Spinal cord (tissue), 10 donors: ENCODE data around the gene WDR43. TPM values are rescaled to one million over a fixed set of nuclear protein-coding genes. Genes with fewer than 3 reads are reported as not detected.

ENCODE experiments used
- DNase-seq, 6 donors: peaks; one replicate each; pipeline versions ENCODE4 v3.0.0 to v3.0.0-alpha.2; 2013 to 2015; ENCODE audit warnings: low spot score in 6 of 6, low read depth in 4 of 6
- H3K27ac ChIP-seq: one replicate; pipeline ENCODE4 v1.5.1; 2013; ENCODE audit warnings: low read depth, low read length, control low read depth
- H3K27me3 ChIP-seq: one replicate; pipeline ENCODE4 v1.6.1; 2013; ENCODE audit warnings: low read length; ENCODE audit not compliant: control insufficient read depth, insufficient read depth
- H3K36me3 ChIP-seq: one replicate; pipeline ENCODE4 v1.6.1; 2013; ENCODE audit warnings: low read length; ENCODE audit not compliant: control insufficient read depth, insufficient read depth
- H3K4me1 ChIP-seq: one replicate; pipeline ENCODE4 v1.6.1; 2013; ENCODE audit warnings: low read length; ENCODE audit not compliant: control insufficient read depth, insufficient read depth
- H3K4me3 ChIP-seq: one replicate; pipeline ENCODE4 v1.5.1; 2013; ENCODE audit warnings: low read depth, low read length, control low read depth
- H3K9me3 ChIP-seq: one replicate; pipeline ENCODE4 v1.6.1; 2013; ENCODE audit warnings: low read length; ENCODE audit not compliant: control insufficient read depth, insufficient read depth
- WGBS: methylation state at CpG from one replicate; pipeline ENCODE4 v1.1.5; 2013; ENCODE audit warnings: missing lambda C conversion rate; ENCODE audit not compliant: insufficient coverage; 5-methylcytosine and 5-hydroxymethylcytosine counted together
- polyA plus RNA-seq, 2 donors: library from polyadenylated mRNA; unstranded; fragments of 120-200 nt; gene quantifications; one replicate each; pipeline ENCODE4 v1.2.1, GENCODE V29; 2013; ENCODE audit not compliant: insufficient read length in 2 of 2
- total RNA-seq, 2 donors: library from RNA; depleted of rRNA in 1 of 2; stranded (reverse); fragments of 120-200 nt in 1 of 2; fragments of >200 nt in 1 of 2; gene quantifications; one replicate each; pipeline versions ENCODE4 v1.2.3 to v1.2.4, GENCODE V29; 2013 to 2014
- donor health status: healthy.

WDR43 gene
- total and polyA plus RNA-seq, 4 donors, result 19.7 to 42.7 (median 29.4) TPM

DNA sequence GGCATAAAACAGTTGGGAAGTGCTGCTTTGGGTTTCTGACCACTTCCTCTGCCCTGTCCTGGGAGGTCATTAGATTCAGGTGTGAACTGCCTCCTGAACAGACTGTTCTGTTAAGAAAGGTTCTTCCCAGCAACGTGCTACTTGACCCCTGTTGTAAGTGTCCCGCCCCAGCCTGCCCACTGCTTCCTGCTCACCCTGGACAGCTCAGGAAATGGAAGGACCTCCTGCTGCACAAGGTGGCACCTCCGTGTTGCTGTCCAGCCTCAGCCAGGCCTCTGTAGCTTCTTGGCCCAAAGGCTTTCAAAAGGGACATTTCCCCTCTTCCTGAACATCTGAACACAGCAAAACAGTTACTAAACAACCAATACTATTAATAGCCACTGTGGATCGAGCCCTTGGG, 92.0 kb downstream of the WDR43 start:
- peaks cover 20% of the 10 kb centered on the region for H3K4me1 ChIP-seq
- no peaks in the 10 kb centered on the region for H3K36me3 ChIP-seq
- no peak overlapping the region for H3K4me3 ChIP-seq
- no peak for DNase-seq
- no peak overlapping the region for H3K27ac ChIP-seq
- H3K27me3 ChIP-seq, result no peaks in the 10 kb centered on the region
- 44% methylated on average over 3 of the region's 4 CpGs for WGBS
- H3K9me3 ChIP-seq, result no peaks in the 10 kb centered on the region

DNA sequence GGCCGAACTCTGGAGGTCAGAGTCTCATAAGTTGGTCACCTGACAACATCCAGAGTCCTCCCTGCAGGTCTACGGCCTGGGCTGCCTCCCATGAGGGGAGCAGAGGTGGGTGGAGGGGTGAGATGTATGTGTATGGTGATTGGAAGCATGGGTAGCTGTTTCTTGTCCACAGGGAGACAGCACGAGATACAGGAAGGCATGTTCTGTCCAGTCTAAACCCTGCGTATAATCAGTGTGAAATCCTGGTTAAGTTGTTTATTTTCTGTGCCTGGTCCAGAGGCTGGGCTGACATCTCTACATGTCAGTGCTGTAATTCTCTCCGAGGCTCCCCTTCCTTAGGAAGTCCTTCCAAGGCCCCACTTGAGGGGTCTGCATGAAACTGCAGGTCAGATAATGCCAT, 95.5 kb downstream of the WDR43 start:
- 93% methylated on average over 5 of the region's 5 CpGs for WGBS

DNA sequence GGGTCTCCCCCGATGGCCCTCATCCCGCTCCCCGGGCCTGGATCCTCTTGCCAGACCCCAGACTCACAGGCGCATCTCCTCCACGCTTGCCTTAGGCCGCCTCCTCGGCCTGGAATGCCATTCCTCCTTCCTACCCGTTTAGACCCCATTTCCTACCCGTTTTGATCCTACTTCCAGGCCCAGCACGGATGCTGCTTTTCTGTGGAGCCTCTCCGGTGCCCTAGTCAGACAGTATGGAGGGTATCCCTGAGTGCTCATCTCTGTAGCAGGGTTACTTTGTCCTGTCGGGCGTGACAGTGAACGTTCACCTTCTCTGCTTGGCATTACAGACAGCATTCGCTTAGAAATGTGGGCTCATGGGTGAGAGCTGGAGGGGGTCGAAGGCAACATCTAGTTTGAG, 96.0 kb downstream of the WDR43 start:
- peaks cover 32% of the 10 kb centered on the region for H3K4me1 ChIP-seq
- 87% methylated on average over 16 of the region's 16 CpGs for WGBS
- no peak for DNase-seq
- H3K4me3 ChIP-seq, result no peak overlapping the region
- no peaks in the 10 kb centered on the region for H3K27me3 ChIP-seq
- no peak overlapping the region for H3K27ac ChIP-seq
- no peaks in the 10 kb centered on the region for H3K9me3 ChIP-seq
- H3K36me3 ChIP-seq, result no peaks in the 10 kb centered on the region

More for the DNA sequence above, 95.5 kb downstream of the WDR43 start:
- no peak for DNase-seq
- Histone ChIP-seq H3K36me3 (no peaks in the 10 kb centered on the region), H3K4me1 (peaks cover 32% of the 10 kb centered on the region), H3K27me3 (no peaks in the 10 kb centered on the region), H3K9me3 (no peaks in the 10 kb centered on the region), H3K4me3 (no peak overlapping the region), H3K27ac (no peak overlapping the region)

GRCh38 chr2:28991021-28991420, 96.6 kb downstream of the WDR43 start:
- Histone ChIP-seq H3K4me1 (peaks cover 32% of the 10 kb centered on the region), H3K27ac (no peak overlapping the region), H3K9me3 (no peaks in the 10 kb centered on the region), H3K4me3 (no peak overlapping the region), H3K27me3 (no peaks in the 10 kb centered on the region), H3K36me3 (no peaks in the 10 kb centered on the region)
- DNase-seq, result peak in 1 of 6 donors; percentile 45
- 42% methylated on average over 1 of the region's 4 CpGs for whole genome bisulfite sequencing

DNA sequence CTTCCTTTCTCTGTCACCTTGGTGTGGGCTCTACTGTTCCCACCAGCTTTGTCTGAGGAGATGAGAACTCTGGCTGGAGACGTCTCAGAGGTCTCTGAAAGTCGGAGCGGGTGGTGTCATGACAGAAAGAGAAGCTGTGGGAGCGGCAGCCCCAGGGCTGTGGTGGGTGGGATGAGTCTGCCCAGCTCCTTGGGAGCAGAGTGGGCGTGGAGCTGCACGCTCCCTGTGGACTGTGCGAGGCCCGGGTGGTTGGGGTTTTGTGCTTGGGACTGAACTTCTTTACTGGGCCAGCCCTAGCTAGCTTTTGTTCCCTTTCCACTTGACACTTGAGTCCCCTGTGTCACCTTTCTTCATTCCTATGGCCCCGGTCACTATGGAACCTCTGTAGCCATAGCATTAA, 97.0 kb downstream of the WDR43 start:
- no peak for DNase-seq
- Histone ChIP-seq H3K27ac (no peak overlapping the region), H3K9me3 (no peaks in the 10 kb centered on the region), H3K4me3 (no peak overlapping the region), H3K4me1 (peaks cover 30% of the 10 kb centered on the region), H3K27me3 (no peaks in the 10 kb centered on the region), H3K36me3 (no peaks in the 10 kb centered on the region)
- WGBS, result 72% methylated on average over 9 of the region's 9 CpGs

- H3K9me3 ChIP-seq, result no peaks in the 10 kb centered on the region
- no peak overlapping the region for H3K4me3 ChIP-seq
- H3K36me3 ChIP-seq, result peaks cover 3% of the 10 kb centered on the region
- H3K27me3 ChIP-seq, result no peaks in the 10 kb centered on the region
- WGBS, result 70% methylated on average over 3 of the region's 6 CpGs
- H3K27ac ChIP-seq, result no peak overlapping the region
- peak in 2 of 6 donors; percentile 20 to 28 for DNase-seq
- H3K4me1 ChIP-seq, result peaks cover 41% of the 10 kb centered on the region
Measured at GRCh38 chr2:28993206-28993960, 98.9 kb downstream of the WDR43 start.

GRCh38 chr2:28994074-28994473, 99.6 kb downstream of the WDR43 start:
- Histone ChIP-seq H3K4me3 (no peak overlapping the region), H3K36me3 (peaks cover 3% of the 10 kb centered on the region), H3K4me1 (peaks cover 41% of the 10 kb centered on the region), H3K9me3 (no peaks in the 10 kb centered on the region), H3K27me3 (no peaks in the 10 kb centered on the region), H3K27ac (no peak overlapping the region)
- 88% methylated on average over 8 of the region's 10 CpGs for WGBS
- DNase-seq, result no peak

DNA sequence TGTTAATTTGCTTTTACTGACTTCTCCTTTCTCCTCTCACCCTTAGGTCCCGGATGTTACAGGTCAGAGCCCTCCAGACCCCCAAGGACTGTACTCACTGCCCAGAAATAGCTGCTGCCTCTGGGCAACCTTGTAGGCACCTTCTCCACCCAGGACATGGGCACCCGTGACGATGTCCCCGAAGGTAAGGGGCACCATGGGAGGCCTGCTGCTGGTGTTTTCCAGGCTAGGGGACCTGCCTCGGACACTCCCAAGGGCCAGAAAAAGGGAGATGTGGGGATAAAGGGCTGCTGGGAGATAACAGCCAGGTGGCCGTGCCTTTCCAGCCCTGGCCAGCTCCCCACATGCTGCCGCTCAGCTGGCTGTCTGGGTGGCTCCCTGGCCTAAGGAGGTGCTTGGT, 100.2 kb downstream of the WDR43 start:
- Histone ChIP-seq H3K9me3 (no peaks in the 10 kb centered on the region), H3K36me3 (peaks cover 3% of the 10 kb centered on the region), H3K27ac (no peak overlapping the region), H3K27me3 (no peaks in the 10 kb centered on the region), H3K4me3 (no peak overlapping the region), H3K4me1 (peaks cover 41% of the 10 kb centered on the region)
- DNase-seq, result no peak
- WGBS, result 76% methylated on average over 7 of the region's 7 CpGs

DNA sequence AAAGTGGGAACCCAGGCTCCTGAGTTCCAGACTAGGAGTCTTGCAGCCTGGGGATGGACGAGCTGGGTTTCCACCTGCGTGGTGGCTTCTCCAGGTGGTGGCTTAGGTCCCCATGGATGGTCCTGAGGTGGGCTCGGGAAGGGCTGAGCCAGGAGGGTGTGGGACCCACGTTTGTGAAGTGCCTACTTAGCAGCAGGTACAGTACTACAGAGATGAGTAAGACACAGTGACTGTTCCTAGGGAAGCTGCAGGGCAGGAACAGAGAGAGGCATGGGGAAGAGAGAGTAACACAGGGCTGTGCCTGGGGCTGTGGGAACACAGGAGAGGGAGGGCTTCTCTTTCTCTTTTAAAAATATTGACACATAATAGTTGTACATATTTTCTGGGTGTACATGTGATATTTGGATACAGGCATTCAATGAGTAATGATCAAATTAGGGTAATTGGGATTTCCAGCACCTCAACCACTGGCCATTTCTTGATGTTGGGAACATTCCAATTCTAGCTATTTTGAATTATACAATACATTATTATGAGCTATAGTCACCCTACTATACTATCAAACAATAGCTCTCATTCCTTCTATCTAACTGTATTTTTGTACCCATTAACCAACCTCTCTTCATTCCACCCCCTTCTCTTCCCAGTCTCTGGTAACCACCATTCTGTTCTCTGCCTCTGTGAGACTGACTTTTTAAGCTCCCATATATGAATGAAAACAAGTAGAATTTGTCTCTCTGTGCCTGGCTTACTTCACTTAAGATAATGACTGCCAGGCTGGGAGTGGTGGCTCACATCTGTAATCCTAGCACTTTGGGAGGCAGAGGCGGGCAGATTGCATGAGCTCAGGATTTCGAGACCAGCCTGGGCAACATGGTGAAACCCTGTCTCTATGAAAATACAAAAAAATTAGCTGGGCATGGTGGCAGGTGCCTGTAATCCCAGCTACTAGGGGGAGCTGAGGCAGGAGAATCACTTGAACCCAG, 101.6 kb downstream of the WDR43 start:
- peaks cover 3% of the 10 kb centered on the region for H3K36me3 ChIP-seq
- no peaks in the 10 kb centered on the region for H3K9me3 ChIP-seq
- H3K4me1 ChIP-seq, result peaks cover 40% of the 10 kb centered on the region
- H3K27me3 ChIP-seq, result no peaks in the 10 kb centered on the region
- no peak overlapping the region for H3K27ac ChIP-seq
- DNase-seq, result no peak
- H3K4me3 ChIP-seq, result no peak overlapping the region
- WGBS, result 86% methylated on average over 5 of the region's 6 CpGs
